Activated T-cell treated with anti-CD3 and anti-CD28 coated beads for 48 hours (primary cell): ENCODE results near the gene RINT1.
"Not testable (repeated sequence)": the region's sequence is repeated elsewhere in the genome, so short reads cannot be mapped to it uniquely, and the experiment has no call there.

Experiments used
- DNase-seq: peaks from one replicate; pipeline ENCODE4 v3.0.0-alpha.2; 2020; ENCODE audit warnings: low read depth

RINT1 gene

GRCh38 chr7:105531792-105532671, at the start of gene RINT1:
RINT1 (plus strand) TSS chr7:105532201; CDS start chr7:105532316, 115 bp downstream.
- peak; percentile 90 for DNase-seq

DNA sequence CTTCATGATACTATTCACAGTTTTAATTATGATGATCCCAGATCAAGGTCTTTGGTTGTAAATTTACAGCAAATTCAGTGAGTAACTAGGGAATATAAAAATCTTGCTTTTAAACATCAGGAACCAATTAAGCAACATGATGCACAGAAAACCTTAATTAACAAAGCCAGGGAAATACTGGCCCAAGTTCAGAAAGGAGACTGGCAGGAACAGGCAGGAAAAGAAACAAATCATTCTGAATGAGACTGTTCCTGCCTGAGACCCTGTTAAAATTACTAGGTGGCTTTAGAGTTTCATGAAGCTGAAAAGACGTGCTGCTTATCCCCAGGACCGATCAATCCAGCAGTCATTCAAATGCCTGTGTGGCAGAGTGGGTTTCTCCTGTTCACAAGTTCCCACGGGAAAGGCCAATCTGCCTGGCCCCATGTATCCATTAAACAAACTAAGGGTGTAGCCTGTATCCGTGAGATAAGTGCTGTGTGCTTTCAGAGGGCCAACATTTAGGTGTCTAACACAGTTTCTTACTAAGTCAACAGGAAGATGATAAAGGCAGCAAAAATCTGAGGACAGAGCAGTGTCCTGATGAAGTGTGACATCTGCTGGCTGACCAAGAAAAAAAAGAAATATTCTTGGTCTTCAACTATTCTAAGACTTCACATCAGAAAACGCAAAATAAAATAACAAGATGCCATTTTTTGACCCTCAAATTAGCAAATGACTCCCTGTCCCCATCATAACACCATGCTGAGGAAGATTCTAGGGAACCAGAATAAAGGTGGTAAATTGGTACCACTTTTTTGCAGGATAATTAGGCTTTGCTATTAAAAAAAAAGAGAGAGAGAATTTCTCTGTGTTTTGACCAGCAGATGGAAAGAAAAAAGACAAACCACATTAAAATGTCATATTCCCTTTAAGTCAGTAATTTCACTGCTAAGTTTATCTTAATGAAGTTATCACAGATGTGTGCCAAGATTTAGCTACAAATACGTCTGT, 44.1 kb upstream of the RINT1 start:
- DNase-seq, result no peak

DNA sequence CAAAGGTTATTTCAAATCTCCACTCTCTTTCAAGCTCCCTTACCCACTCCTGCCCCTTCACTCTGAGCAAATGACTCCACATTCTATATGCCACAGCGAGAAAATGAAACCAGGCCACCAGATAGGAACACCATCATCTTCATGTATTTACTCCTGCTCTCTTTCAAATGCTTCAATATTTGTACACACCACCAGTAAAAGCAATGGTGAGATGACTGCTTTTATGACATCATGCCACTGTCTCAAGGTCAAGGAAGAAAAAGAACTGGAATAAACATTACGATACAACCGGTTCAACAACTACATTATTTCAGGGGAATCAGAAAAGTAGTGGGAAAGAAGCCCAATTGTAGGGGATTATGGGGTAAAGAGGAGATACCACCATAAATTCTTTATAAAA, 42.6 kb upstream of the RINT1 start:
- no peak for DNase-seq

DNA sequence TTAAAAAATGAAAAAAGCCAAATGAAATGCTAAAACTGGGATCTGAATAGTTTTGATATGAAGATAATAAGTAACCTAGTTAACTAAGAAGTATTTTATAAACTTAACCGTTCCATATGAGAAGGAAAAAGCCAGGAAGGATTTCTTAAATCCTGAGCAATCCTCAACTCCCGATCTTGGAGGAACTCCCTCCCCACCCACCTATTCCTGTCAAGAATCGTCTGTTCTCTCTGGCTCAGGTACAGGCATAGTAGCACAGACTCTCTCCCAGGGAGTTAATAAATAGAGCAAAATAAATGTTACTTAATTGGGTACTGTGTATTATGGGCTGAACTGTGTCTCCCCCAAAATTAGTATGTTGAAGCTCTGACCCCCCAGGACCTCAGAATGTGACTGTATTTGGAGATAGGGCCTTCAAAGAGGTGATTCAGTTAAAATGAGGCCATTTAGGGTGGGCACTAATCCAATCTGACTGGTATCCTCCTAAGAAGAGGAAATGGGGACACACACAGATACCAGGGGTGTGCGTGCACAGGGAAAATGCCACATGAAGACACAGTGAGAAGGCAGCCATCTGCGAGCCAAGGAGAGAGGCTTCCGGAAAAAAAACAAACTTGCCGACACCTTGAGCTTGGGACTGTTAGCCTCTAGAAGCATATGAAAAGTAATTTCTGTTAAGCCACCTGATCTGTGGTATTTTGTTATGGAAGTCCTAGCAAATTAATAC, 38.6 kb upstream of the RINT1 start:
- DNase-seq, result no peak

GRCh38 chr7:105493923-105494315, 38.1 kb upstream of the RINT1 start:
- DNase-seq, result no peak

GRCh38 chr7:105496521-105496920, 35.5 kb upstream of the RINT1 start:
- no peak for DNase-seq

DNA sequence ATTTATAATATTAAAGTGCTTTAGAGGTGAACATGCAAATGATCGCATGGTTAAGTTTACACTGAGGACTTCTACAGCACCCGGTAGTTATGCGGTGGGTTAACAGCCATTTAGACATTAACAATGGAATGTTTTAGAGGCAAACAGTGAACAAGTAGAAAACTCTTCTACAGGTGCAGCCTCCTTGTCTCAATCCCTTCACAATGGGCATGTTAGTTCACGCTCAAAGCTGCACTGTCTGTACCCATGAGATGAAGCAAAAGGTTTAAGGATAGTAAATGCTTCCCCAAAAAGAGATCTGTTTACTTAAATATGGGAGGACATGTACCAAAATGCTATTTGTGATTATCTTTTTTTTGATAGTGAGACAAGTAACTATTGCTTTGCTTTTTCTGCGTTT, 35.0 kb upstream of the RINT1 start:
- no peak for DNase-seq

DNA sequence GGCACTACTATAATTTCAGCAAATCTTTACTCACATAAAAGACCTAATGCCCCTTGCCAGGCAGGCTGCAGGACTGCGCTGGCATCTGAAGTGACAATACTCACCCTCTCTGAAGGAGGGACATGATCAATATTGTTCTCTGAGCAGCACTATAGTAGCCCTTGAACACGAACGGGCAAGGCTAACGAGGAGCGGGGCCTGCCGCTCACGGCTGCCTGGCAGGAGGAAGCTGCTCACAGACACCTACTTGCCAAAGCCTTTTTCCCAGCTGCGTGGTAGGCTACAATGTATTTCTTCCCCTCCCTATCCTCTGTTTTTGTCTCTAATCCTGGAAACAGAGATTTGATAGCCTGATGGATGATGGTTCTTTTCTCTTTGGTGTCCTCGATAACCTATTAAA, 29.8 kb upstream of the RINT1 start:
- DNase-seq, result no peak

DNA sequence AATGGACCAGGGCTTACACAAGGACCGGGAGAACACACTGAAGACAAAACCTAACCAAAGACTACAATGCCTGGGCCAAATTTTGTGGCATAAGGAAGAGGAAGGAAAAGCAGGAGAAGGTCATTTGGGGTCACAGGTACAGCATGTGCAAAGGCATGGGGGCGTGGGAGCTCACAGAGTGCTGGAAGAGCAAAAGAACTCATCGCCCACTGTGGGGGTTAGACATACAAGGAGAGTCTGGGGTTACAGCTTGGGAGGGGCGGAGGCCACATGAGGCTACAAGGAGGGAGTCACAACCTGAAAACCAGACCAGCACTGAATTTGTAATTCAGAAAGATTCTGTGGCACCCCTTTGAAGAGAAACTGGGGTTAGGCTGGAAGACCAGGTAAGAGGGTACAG, 19.6 kb upstream of the RINT1 start:
- DNase-seq, result no peak

GRCh38 chr7:105512926-105513526, 19.0 kb upstream of the RINT1 start:
- no peak for DNase-seq

DNA sequence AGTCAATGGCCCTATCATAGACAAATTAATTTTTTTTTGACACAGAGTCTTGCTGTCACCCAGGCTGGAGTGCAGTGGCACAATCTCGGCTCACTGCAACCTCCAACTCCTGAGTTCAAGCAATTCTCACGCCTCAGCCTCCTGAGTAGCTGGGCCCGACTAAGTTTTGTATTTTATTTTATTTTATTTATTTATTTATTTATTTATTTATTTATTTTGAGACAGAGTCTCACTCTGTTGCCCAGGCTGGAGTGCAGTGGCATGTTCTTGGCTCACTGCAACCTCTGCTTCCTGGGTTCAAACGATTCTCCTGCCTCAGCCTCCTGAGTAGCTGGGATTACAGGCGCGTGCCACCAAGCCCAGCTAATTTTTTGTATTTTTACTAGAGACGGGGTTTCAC, 16.4 kb upstream of the RINT1 start:
- not testable (repeated sequence) for DNase-seq

DNA sequence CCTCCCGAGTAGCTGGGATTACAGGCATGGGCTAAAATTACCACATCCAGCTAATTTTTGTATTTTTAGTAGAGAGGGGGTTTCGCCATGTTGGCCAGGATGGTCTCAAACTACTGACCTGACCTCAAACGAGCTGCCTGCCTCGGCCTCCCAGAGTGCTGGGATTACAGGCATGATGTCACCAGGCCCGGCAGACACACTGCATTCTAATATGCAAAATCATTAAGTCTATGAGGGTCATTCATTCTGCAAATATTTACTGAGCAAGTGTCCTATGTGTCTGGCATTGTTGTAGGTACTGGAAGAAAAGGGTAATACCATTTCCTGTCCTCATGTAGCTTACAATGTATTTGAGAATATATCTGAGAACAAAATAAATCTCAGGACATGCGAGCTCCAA, 12.6 kb upstream of the RINT1 start:
- no peak for DNase-seq

DNA sequence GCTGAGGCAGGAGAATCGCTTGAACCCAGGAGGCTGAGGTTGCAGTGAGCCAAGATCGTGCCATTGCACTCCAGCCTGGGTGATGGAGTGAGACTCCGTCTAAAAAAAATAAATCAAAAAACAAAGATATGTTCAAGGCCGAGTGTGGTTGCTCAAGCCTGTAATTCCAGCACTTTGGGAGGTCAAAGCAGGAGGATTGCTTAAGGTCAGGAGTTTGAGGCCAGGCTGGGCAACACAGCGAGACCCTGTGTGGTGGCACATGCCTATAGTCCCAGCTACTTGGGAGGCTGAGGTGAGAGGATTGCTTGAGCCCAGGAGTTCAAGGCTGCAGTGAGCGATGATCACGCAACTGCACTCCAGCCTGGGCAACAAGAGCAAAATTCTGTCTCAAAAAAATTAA, 11.4 kb upstream of the RINT1 start:
- not testable (repeated sequence) for DNase-seq

DNA sequence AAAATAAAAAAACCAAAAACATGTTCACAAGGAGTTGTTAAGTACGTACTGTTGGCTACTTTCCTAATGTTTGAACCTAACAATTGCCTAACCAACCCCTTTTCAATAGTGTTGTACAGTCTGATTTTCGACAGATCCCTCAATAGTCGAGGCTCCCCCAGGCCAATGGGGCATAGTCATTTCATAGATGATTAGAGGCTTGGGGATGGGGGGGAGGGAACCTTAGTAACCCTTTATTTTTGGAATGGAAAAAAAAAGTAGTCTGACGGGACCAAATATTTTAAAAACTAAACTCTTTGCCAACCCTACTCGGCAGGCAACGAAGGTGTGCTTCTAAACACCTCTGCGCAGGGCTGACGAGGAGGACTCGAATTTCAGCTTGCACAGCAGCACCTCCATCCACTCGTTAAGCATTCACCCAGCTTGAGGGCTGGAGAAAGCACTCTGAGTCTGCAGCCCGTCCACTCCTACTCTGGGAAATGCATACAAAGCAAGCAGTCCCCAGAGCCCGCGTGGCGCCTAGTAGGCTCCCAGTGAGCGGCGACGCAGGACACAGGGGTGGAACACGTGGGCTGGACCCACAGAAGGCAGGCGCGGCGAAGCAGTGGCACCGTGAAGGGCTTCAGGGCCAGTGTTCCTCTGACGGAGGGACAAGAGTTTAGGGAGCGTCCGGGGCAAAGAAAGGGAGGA, 10.8 kb upstream of the RINT1 start:
- peak; percentile 47 for DNase-seq

DNA sequence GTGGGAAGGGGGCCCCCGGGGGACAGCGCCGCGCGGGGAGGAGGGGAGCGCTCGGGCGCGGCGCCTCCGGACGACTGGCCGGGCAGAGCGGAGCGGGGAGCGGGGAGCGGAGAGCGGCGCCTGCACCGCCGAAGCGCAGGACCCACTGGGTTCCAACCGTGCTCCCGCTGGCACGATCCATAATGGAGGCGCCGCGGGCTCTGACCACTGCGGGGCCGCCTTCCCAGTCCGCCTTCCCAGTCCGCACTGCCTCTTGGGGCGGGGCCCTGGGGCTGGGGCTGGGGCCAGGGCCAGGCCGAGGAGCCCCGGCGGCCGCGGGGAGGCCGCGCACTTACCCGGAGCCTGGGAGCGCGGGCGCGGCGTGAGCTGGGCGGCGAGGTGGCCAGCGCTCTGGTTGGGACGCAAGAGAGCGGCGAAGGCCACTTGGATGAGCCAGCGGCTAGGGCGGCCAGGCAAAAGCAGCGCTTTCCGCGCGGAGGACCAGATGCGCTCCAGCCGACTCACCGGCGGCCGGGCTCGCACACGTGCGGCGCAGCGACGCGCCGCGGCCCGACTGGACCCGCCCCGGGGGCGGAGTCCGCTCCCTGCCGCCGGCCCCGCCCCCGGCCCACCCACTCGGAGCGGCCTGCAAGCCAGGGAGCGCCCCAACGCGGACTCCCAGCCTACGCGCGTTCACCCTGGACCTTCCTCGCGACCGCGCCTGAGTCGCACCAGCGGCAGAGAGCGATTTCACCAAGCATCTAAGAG, 10.1 kb upstream of the RINT1 start, which contains the start of gene PUS7:
TSS of gene PUS7 (minus strand) at position 555 of the 747 bp plus-strand sequence. CDS start 13,759 bp downstream, outside the sequence.
- peak; percentile 87 for DNase-seq

GRCh38 chr7:105524423-105524822, 7.6 kb upstream of the RINT1 start:
- DNase-seq, result not testable (repeated sequence)

DNA sequence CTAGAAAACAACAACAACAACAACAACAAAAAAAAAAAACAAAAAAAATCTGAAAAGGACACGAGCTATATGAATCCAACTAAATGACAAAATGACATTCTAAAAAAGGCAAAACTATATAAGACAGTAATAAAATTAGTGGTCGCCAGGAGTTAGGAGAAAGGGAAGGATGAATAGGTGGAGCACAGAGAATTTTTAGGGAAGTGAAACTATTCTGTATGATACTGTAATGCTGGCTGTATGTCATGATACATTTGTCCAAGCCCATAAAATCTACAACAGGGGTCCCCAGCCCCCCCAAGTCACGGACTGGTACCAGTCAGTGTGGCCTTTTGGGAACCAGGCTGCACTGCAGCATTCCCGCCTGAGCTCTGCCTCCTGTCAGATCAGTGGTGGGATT, 7.2 kb upstream of the RINT1 start:
- DNase-seq, result no peak

DNA sequence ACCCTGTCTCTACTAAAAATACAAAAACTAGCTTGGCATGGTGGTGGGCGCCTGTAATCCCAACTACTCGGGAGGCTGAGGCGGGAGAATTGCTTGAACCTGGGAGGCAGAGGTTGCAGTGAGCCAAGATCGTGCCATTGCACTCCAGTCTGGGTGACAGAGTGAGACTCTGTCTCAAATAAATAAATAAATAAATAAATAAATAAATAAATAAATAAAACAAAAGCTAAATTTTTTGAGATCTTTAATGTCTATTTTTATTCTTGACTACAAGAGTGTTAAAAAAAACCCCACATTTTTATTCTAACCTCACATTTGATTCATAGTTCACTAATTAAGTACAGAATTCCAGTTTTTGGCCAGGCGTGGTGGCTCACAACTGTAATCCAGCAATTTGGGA, 4.3 kb upstream of the RINT1 start:
- DNase-seq, result not testable (repeated sequence)

GRCh38 chr7:105530126-105530525, 1.9 kb upstream of the RINT1 start:
- DNase-seq, result no peak

- no peak for DNase-seq
Observed at GRCh38 chr7:105530546-105530945, 1.5 kb upstream of the RINT1 start.
